ENCODE results near the gene EHBP1.

Gene EHBP1

DNA sequence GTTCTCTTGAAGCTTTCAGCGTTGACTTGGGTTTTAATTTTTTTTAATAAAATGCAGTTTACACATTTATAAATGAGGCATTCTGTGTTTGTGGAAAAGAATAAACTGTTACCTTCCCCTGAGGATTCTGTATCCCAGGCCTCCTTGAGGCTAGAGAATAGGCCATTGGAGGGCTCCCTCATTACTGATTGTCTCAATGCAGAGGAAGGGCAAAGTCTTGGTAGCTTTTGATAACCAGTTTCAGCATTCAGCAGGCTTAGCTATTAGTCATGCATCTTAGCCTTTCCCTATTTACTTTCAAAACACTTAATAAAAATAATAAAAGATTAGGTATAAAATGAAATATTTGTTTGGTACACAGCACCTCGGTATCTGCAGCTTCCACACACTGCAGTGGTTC, 287.0 kb downstream of the EHBP1 start:
- Mint-ChIP-seq H3K4me1 (ENCODE audit: low read depth) (no peaks in the 10 kb centered on the region), H3K9me3 (no peaks in the 10 kb centered on the region), H3K4me3 (no peak overlapping the region), H3K36me3 (ENCODE audit: low read depth) (peaks cover 4% of the 10 kb centered on the region), H3K27me3 (ENCODE audit: low read depth) (no peaks in the 10 kb centered on the region), H3K27ac (no peak overlapping the region)
- no peak for DNase-seq (ENCODE audit: low spot score)

DNA sequence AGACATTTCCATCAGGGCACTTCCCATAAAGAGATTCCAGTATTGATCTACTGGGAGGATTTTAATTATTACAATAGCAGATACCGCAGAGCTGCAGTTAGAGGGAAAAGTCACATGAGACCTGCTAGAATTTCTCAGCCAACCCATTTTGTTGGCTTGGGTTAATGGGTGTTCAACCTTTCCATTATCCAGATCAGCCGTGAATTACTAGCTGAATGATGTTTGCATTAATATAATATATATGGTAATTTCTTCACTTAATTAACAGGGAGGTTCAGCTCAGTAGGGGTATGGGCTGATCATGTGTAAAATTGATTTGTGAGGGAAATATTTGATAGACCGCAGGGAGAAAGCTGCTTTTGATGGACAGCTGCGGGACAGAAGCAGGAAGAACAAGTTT, 288.7 kb downstream of the EHBP1 start:
- Mint-ChIP-seq H3K9me3 (no peaks in the 10 kb centered on the region), H3K27ac (no peak overlapping the region), H3K27me3 (ENCODE audit: low read depth) (no peaks in the 10 kb centered on the region), H3K4me3 (no peak overlapping the region), H3K4me1 (ENCODE audit: low read depth) (no peaks in the 10 kb centered on the region), H3K36me3 (ENCODE audit: low read depth) (peaks cover 4% of the 10 kb centered on the region)
- no peak for DNase-seq (ENCODE audit: low spot score)

DNA sequence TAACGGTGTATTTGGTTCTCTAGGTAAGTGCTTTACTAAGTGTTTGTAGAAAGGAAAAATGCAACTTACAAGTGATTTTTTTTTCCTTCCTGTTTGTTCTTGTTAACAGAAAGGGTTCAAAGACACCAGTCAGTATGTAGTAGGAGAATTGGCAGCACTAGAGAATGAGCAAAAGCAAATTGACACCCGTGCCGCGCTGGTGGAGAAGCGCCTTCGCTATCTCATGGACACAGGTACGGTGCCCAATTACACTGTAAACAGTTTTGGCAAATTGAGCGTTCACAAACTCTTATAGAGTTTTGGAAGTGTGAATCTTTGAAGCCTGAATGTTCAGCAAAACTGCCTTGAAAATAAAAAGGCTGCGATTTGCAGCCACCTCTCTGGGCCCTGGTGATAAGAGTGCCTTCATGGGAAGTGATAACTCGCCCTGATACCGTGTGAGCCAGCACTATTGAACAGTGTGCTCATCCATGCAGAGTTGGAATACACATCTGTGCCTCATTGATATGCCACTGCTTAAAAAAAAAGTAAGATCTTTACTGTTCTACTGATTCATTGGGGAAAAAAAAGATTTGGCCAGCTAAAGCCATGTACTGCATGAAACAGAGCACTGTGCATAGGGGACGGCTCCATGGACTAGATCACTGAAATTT, 291.1 kb downstream of the EHBP1 start:
- peaks cover 4% of the 10 kb centered on the region for H3K36me3 Mint-ChIP-seq (ENCODE audit: low read depth)
- H3K27me3 Mint-ChIP-seq (ENCODE audit: low read depth), result no peaks in the 10 kb centered on the region
- H3K27ac Mint-ChIP-seq, result no peak overlapping the region
- no peak for DNase-seq (ENCODE audit: low spot score)
- H3K9me3 Mint-ChIP-seq, result no peaks in the 10 kb centered on the region
- H3K4me3 Mint-ChIP-seq, result no peak overlapping the region
- H3K4me1 Mint-ChIP-seq (ENCODE audit: low read depth), result no peaks in the 10 kb centered on the region

DNA sequence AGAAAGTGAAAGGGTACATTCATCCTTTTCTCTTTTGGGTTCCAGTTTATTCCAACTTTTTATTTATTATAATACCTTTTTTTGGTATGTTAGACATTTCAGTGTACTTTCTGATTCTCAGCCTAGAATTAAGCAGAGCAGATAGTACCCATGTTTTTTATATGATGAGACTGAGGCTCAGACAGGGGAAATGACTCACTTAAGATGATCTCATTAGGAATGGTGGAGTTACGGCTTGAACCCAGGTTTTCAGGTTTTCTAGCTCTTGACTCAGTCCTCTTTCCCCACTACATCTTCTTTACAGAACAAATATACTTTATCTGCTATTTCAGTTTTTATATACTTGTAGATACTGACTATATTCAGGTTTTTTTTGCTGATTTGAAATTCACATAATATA, 293.4 kb downstream of the EHBP1 start:
- H3K4me3 Mint-ChIP-seq, result no peak overlapping the region
- peaks cover 4% of the 10 kb centered on the region for H3K36me3 Mint-ChIP-seq (ENCODE audit: low read depth)
- H3K27me3 Mint-ChIP-seq (ENCODE audit: low read depth), result no peaks in the 10 kb centered on the region
- DNase-seq (ENCODE audit: low spot score), result no peak
- H3K27ac Mint-ChIP-seq, result no peak overlapping the region
- H3K9me3 Mint-ChIP-seq, result no peaks in the 10 kb centered on the region
- H3K4me1 Mint-ChIP-seq (ENCODE audit: low read depth), result no peaks in the 10 kb centered on the region

DNA sequence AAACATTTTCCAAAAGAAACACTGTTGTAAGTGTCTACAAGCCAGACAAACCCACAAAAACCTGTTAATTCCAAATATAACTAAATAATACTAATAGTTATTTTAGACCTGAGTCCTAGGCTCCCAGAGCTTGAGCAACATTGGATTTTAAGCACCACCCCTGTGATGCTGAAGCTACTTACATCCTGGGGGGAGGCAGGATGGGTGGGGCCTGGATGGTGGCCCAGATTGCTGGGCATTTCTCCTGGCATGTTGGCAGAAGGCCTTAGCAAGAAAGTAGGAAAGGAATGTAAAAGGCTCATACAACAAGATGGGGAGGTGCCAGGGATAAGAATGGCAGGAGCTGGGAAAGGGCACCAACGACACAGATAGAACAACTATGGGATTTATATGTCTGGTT, 294.4 kb downstream of the EHBP1 start:
- Mint-ChIP-seq H3K9me3 (no peaks in the 10 kb centered on the region), H3K27ac (no peak overlapping the region), H3K4me3 (no peak overlapping the region), H3K4me1 (ENCODE audit: low read depth) (no peaks in the 10 kb centered on the region), H3K27me3 (ENCODE audit: low read depth) (no peaks in the 10 kb centered on the region), H3K36me3 (ENCODE audit: low read depth) (peaks cover 4% of the 10 kb centered on the region)
- DNase-seq (ENCODE audit: low spot score), result no peak

DNA sequence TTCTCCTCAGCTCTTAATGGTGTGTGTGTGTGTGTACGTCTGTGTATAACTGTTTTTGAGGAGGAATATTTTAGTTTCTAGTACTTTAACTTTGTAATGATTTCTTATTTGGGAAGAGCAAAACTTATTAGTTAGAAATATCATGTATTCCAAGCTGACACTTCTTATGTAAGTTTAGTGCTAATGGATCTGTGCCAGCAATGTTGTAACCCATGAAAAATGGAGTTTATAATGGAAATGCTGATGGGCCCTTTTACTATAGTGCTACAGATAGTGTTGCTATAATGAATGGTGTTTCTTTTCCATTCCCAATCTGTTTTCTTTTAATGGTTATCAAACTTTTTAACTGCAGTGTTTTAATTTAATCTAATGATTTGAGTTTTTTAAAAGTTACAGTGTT, 295.3 kb downstream of the EHBP1 start:
- H3K4me3 Mint-ChIP-seq, result no peak overlapping the region
- no peaks in the 10 kb centered on the region for H3K9me3 Mint-ChIP-seq
- H3K27ac Mint-ChIP-seq, result no peak overlapping the region
- peaks cover 4% of the 10 kb centered on the region for H3K36me3 Mint-ChIP-seq (ENCODE audit: low read depth)
- H3K27me3 Mint-ChIP-seq (ENCODE audit: low read depth), result no peaks in the 10 kb centered on the region
- DNase-seq (ENCODE audit: low spot score), result no peak
- no peaks in the 10 kb centered on the region for H3K4me1 Mint-ChIP-seq (ENCODE audit: low read depth)

DNA sequence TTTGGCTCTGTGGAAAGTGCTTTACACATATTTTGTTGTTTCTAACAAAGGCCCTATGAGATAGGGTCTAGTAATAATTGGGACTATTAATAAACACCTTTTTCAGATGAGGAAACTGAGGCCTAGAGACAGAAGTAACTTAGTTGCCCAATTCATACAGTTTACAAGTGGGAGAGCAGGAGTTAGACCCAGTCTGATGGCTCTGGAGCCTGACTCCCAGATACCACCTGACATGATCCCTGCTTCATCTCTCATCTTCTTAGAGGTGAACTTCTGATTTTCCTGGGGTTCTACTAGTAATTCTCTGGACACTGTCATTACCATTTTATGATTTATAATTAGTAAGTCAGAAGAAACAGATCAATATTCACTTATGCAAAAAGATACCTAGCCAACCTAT, 296.1 kb downstream of the EHBP1 start:
- Mint-ChIP-seq H3K4me1 (ENCODE audit: low read depth) (no peaks in the 10 kb centered on the region), H3K4me3 (no peak overlapping the region), H3K36me3 (ENCODE audit: low read depth) (peaks cover 4% of the 10 kb centered on the region), H3K27ac (no peak overlapping the region), H3K27me3 (ENCODE audit: low read depth) (no peaks in the 10 kb centered on the region), H3K9me3 (no peaks in the 10 kb centered on the region)
- DNase-seq (ENCODE audit: low spot score), result no peak

DNA sequence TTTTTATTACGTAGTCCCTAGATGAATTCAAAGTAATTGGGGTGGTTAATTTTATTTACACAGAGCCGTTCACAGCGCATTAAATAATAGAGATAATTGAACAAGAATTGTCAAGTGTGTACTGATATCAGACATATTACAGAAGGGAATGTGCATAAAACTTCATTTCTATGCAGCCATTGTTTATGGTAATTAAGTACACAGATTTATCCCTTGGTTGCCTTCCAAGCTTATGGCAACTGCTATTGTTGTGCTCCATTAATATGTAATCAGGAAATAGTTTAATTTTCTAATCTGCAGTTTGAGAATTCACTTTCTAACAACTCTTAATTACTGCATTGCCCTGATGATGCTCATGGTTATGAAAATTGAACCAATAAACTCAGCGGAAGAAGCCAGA, 297.8 kb downstream of the EHBP1 start:
- Mint-ChIP-seq H3K9me3 (no peaks in the 10 kb centered on the region), H3K36me3 (ENCODE audit: low read depth) (no peaks in the 10 kb centered on the region), H3K27me3 (ENCODE audit: low read depth) (no peaks in the 10 kb centered on the region), H3K4me1 (ENCODE audit: low read depth) (no peaks in the 10 kb centered on the region), H3K27ac (no peak overlapping the region), H3K4me3 (no peak overlapping the region)
- no peak for DNase-seq (ENCODE audit: low spot score)

DNA sequence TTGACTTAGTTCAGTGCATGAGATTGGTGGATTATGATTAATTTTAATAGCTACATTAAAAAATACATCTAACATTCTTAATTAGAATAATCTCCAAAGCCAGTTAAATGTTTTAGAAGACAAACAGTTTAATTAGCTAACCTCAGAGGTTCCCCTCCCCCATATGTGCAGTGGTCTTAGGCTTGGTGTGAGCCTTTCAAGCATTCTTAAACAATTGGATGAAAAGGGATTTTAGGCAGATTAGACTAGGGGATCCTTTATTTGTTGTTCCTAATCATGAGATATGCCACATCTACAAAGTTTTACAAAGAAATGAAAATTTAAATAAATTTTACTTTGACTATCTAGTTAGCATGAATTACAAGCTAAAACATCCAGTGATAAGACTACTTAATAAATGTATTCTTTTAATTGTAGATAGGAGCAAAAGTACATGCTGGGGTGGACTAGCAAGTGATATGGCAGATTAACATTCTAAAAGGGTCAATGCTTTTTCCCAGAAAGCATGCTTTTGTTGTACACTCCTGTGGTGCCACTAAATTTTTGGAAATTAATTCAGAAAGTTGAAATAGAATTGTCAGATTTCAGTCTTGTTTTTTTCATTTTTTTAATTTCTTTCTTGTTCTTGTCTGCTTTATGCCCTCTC, 302.4 kb downstream of the EHBP1 start:
- Mint-ChIP-seq H3K27me3 (ENCODE audit: low read depth) (no peaks in the 10 kb centered on the region), H3K36me3 (ENCODE audit: low read depth) (no peaks in the 10 kb centered on the region), H3K27ac (no peak overlapping the region), H3K9me3 (no peaks in the 10 kb centered on the region), H3K4me1 (ENCODE audit: low read depth) (no peaks in the 10 kb centered on the region), H3K4me3 (no peak overlapping the region)
- DNase-seq (ENCODE audit: low spot score), result no peak

DNA sequence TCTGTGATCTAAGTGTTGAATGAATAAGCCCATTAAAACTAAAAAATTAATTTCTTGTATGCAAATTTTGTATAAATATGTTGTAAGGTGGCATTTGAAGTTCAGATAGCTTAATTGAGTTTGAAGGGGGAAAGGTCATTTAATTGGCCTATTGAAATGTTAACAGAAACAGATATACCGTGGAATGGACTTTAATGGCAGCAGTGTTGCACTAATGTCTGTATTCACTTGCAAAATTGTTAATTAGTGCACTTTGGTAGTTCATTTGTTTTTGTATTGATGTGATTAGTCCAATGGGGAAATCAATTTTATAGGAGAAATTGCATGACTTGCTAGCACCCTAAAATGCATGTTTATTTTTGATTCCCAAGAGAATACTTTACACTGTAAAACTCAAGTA, 303.3 kb downstream of the EHBP1 start:
- DNase-seq (ENCODE audit: low spot score), result no peak
- Mint-ChIP-seq H3K4me3 (no peak overlapping the region), H3K4me1 (ENCODE audit: low read depth) (no peaks in the 10 kb centered on the region), H3K9me3 (no peaks in the 10 kb centered on the region), H3K27me3 (ENCODE audit: low read depth) (no peaks in the 10 kb centered on the region), H3K27ac (no peak overlapping the region), H3K36me3 (ENCODE audit: low read depth) (no peaks in the 10 kb centered on the region)

DNA sequence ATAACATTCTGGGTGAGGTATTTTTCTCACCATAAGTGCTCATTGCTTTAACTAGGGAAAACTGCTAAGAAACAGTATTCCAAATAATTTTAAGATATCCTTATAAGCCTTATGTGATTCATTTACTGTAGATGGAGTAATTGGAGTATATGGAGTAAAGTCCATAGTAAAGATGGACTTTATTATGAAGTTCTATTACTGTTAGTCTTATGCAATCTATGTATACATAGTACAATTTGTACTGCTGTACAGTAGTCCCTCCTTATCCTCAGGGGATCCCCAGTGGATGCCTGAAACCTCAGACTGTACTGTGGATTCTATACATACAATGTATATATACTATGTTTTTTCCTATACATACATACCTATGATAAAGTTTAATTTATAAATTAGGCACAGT, 304.0 kb downstream of the EHBP1 start:
- Mint-ChIP-seq H3K36me3 (ENCODE audit: low read depth) (no peaks in the 10 kb centered on the region), H3K27ac (no peak overlapping the region)

DNA sequence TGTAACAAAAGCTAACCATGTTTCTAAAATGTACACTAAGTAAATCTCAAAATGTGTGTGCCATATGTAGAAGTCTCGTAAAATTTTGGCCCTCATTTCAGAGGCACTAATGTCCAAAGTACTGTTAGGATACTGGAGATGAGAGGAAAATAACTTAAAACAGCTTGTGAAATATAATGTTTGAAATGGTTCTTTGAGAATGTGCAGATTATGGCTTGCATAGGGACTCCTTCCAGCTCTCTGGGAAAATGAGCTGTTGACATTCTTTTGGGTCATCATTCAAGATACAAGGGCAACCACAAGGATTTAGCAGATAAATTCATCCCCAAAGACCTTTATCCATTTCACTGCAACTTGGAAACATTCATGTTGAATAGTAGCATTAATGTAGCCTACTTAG, 307.0 kb downstream of the EHBP1 start:
- no peak for DNase-seq (ENCODE audit: low spot score)
- no peak overlapping the region for H3K27ac Mint-ChIP-seq
- no peak overlapping the region for H3K4me3 Mint-ChIP-seq
- no peaks in the 10 kb centered on the region for H3K4me1 Mint-ChIP-seq (ENCODE audit: low read depth)
- no peaks in the 10 kb centered on the region for H3K27me3 Mint-ChIP-seq (ENCODE audit: low read depth)
- no peaks in the 10 kb centered on the region for H3K9me3 Mint-ChIP-seq
- no peaks in the 10 kb centered on the region for H3K36me3 Mint-ChIP-seq (ENCODE audit: low read depth)

More for the DNA sequence above, 304.0 kb downstream of the EHBP1 start:
- H3K27me3 Mint-ChIP-seq (ENCODE audit: low read depth), result no peaks in the 10 kb centered on the region
- H3K4me1 Mint-ChIP-seq (ENCODE audit: low read depth), result no peaks in the 10 kb centered on the region
- no peak for DNase-seq (ENCODE audit: low spot score)
- H3K4me3 Mint-ChIP-seq, result no peak overlapping the region
- no peaks in the 10 kb centered on the region for H3K9me3 Mint-ChIP-seq

DNA sequence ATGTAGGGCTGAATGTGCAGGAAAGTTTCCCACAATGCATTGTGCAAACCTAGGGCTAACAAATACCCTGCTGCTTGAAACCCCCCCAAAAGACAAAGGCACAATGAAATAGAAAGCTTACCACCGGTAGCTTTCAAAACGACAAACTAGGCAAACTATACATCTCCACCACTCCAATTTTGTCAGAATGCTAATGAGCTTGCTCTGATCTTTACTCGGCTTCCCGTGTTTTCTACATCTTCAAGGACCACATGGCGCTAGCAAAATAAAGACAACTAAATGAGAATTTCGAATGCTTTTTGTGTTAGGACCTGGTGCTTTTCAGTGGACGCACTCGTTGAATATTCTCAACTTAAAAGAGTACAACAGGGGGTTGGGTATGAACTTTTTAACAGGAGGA, 307.9 kb downstream of the EHBP1 start:
- Mint-ChIP-seq H3K27ac (no peak overlapping the region), H3K4me3 (no peak overlapping the region), H3K27me3 (ENCODE audit: low read depth) (no peaks in the 10 kb centered on the region), H3K4me1 (ENCODE audit: low read depth) (no peaks in the 10 kb centered on the region), H3K9me3 (no peaks in the 10 kb centered on the region), H3K36me3 (ENCODE audit: low read depth) (no peaks in the 10 kb centered on the region)
- no peak for DNase-seq (ENCODE audit: low spot score)

DNA sequence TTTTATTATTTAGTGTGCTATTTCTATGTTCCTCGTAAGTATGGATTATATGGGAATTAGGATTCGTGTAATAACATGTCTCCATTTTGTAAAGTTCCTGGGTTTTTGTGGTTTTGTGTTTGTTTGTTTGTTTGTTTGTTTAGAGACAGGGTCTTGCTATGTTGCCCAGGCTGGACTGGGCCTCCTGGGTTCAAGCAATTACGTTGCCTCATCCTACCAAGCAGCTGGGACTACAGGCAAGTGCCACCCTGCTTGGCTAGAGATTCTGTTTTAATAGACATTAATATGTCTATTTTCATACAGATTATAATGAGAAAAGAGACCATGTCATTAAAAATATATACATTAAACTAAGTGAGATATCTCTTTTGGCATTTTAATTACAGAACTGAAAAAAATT, 309.9 kb downstream of the EHBP1 start:
- Mint-ChIP-seq H3K27ac (no peak overlapping the region), H3K4me3 (no peak overlapping the region), H3K4me1 (ENCODE audit: low read depth) (no peaks in the 10 kb centered on the region), H3K27me3 (ENCODE audit: low read depth) (no peaks in the 10 kb centered on the region), H3K9me3 (no peaks in the 10 kb centered on the region), H3K36me3 (ENCODE audit: low read depth) (no peaks in the 10 kb centered on the region)
- no peak for DNase-seq (ENCODE audit: low spot score)

DNA sequence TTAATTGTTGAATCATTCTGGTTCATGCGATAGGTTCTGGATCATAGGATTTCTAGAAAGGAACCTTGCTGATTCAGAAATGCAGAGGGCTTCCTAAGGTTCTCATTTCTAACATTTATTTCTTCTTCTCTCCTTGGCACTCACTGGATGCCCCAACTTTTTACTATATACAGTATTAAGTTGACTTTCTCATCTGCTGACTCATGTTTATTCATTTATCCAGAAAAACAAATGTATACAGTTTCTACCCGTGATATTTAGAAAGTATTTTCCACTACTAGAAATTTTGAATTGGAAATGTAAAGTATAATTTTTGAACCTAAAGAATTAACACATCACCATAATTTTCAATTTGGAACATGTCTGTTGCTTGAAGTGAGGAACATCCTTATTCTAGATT, 312.9 kb downstream of the EHBP1 start:
- H3K27me3 Mint-ChIP-seq (ENCODE audit: low read depth), result no peaks in the 10 kb centered on the region
- no peak overlapping the region for H3K27ac Mint-ChIP-seq
- no peaks in the 10 kb centered on the region for H3K9me3 Mint-ChIP-seq
- no peak overlapping the region for H3K4me3 Mint-ChIP-seq
- H3K36me3 Mint-ChIP-seq (ENCODE audit: low read depth), result no peaks in the 10 kb centered on the region
- H3K4me1 Mint-ChIP-seq (ENCODE audit: low read depth), result no peaks in the 10 kb centered on the region
- DNase-seq (ENCODE audit: low spot score), result no peak

Data from T-helper 2 cell treated with Interferon-gamma antibody and Interleukin-4, amounts not matched to agents 5 μg/mL and 100 μg/mL, for 36 hours (primary cell).